DND-41 (cell line): ENCODE results near the gene AOPEP.

Experiments
- ATAC-seq: fragments of 200-7000 bp; cut with Tn5 transposase; 3 replicates; pipeline ENCODE4 v1.9.1; 2021; ENCODE audit warnings: low read depth; ENCODE audit not compliant: insufficient read depth
- DNase-seq: peaks from one replicate; pipeline ENCODE4 v3.0.0-alpha.2; 2020
- H2AFZ ChIP-seq: 2 replicates; pipeline ENCODE4 v1.6.0; 2012; ENCODE audit warnings: low read depth, low read length
- H3K27ac ChIP-seq: 2 replicates; pipeline ENCODE4 v1.5.1; 2012; ENCODE audit warnings: low read length, inconsistent platforms
- H3K27me3 ChIP-seq: fragments of 200-600 bp; sonication (generic); 2 replicates; pipeline ENCODE4 v1.6.0; 2012; ENCODE audit warnings: low read length, mild to moderate bottlenecking, inconsistent platforms; ENCODE audit not compliant: insufficient read depth, poor library complexity
- H3K36me3 ChIP-seq: 2 replicates; pipeline ENCODE4 v1.5.1; 2012; ENCODE audit warnings: low read length, inconsistent platforms; ENCODE audit not compliant: insufficient read depth
- H3K4me1 ChIP-seq: 2 replicates; pipeline ENCODE4 v1.5.1; 2012; ENCODE audit warnings: mild to moderate bottlenecking, low read length; ENCODE audit not compliant: insufficient read depth
- H3K4me2 ChIP-seq: 2 replicates; pipeline ENCODE4 v1.6.0; 2012; ENCODE audit warnings: mild to moderate bottlenecking, moderate library complexity, low read length, inconsistent platforms; ENCODE audit not compliant: insufficient read depth
- H3K4me3 ChIP-seq, 2 experiments: fragments of 200-600 bp in 1 of 2; shearing (Covaris generic) in 1 of 2; 2 replicates each; pipeline ENCODE4 v1.5.1; 2012 to 2016; ENCODE audit warnings: inconsistent platforms in 2 of 2, low read length in 2 of 2, mild to moderate bottlenecking in 2 of 2, low read depth in 1 of 2, moderate library complexity in 1 of 2
- H3K79me2 ChIP-seq: 2 replicates; pipeline ENCODE4 v1.6.0; 2012; ENCODE audit warnings: low read length, inconsistent platforms; ENCODE audit not compliant: insufficient read depth
- H3K9ac ChIP-seq: 2 replicates; pipeline ENCODE4 v1.6.0; 2012; ENCODE audit warnings: low read depth, mild to moderate bottlenecking, inconsistent platforms, low read length, moderate library complexity
- H3K9me3 ChIP-seq: 2 replicates; pipeline ENCODE4 v1.5.1; 2012; ENCODE audit warnings: low read length, moderate library complexity, mild to moderate bottlenecking, inconsistent platforms; ENCODE audit not compliant: insufficient read depth, severe bottlenecking
- H4K20me1 ChIP-seq: 2 replicates; pipeline ENCODE4 v1.6.0; 2012; ENCODE audit warnings: low read length; ENCODE audit not compliant: insufficient read depth
- EZH2 ChIP-seq: IDR thresholded peaks from 3 replicates; pipeline ENCODE4 v1.6.1; 2012; ENCODE audit warnings: borderline replicate concordance, low read depth, mild to moderate bottlenecking, moderate library complexity, low read length, inconsistent platforms; ENCODE audit not compliant: severe bottlenecking
- TF ChIP-seq, protein P1 (sequence below): IDR thresholded peaks from 2 replicates; pipeline ENCODE4 v1.5.1; 2012; ENCODE audit warnings: borderline replicate concordance, low read length, moderate library complexity, mild to moderate bottlenecking; ENCODE audit not compliant: poor library complexity, severe bottlenecking; ENCODE audit errors: extremely low read depth

The AOPEP gene

DNA sequence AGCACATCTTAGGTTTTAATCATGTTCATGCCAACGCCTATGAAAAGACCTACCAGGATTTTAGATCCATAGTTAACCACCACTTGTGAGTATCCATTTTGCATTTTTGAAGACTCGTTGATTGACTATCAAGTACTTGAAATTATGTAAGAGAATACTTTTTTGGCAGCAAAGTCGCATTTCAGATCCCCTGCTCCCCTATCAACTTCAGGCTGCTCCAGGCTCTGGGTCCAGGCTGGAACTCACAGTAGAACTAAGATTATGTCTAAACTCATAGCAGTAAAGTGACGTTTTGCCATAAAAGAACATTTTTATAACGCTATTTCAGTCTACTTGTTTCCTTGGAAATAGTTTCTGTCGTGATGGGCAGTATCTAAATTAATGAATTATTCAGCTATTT is 323.3 kb downstream of the AOPEP start:
- Histone ChIP-seq H3K4me3 (no peak overlapping the region), H3K36me3 (no peaks in the 10 kb centered on the region), H4K20me1 (no peaks in the 10 kb centered on the region), H3K27me3 (no peaks in the 10 kb centered on the region), H3K4me2 (no peak overlapping the region), H3K27ac (no peak overlapping the region), H3K79me2 (no peaks in the 10 kb centered on the region), H3K4me1 (no peaks in the 10 kb centered on the region), H2AFZ (no peak overlapping the region), H3K9ac (no peak overlapping the region), H3K9me3 (no peaks in the 10 kb centered on the region)
- TF ChIP-seq EZH2: no peak
- TF ChIP-seq, protein P1, sequence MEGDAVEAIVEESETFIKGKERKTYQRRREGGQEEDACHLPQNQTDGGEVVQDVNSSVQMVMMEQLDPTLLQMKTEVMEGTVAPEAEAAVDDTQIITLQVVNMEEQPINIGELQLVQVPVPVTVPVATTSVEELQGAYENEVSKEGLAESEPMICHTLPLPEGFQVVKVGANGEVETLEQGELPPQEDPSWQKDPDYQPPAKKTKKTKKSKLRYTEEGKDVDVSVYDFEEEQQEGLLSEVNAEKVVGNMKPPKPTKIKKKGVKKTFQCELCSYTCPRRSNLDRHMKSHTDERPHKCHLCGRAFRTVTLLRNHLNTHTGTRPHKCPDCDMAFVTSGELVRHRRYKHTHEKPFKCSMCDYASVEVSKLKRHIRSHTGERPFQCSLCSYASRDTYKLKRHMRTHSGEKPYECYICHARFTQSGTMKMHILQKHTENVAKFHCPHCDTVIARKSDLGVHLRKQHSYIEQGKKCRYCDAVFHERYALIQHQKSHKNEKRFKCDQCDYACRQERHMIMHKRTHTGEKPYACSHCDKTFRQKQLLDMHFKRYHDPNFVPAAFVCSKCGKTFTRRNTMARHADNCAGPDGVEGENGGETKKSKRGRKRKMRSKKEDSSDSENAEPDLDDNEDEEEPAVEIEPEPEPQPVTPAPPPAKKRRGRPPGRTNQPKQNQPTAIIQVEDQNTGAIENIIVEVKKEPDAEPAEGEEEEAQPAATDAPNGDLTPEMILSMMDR: no peak
- ATAC-seq (no peak), DNase-seq (no peak)

DNA sequence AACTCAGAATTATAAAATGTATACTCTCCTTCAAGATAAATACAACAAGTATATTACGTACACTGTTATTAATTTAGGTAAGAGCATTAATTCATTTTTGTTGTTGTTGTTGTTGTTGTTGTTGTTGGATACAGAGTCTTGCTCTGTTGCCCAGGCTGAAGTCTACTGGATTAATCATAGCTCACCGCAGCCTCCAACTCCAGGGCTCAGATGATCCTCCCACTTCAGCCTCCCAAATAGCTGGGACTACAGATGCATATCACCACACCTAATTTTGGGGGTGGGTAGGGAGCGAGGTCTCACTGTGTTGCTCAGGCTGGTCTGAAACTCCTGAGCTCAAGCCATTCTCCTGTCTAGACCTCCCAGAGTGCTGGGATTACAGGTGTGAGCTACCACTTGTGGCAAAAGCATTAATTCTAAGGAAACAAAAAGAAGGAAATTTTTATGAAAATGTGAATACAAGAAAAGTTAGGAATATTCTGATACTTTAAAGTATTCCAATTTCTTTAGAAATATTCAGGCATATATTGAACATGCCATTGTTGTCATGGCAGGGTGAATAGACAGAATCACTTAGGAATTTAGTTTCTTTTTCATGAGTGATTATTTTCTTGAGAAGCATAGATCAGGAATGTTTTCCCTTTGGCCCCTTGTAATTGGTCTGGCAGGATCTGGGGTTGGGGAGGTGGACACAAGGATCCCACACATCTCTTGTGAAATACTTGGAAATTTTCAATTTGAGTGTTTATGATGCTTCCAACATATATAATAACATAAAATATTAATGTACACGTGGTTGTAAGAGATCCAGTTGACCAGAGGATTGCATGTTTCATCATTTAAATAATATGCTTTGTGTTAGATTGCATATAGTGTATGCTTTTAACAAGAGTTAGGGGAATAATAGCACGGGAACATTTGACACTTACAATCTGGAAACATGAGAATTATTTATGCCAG is 327.4 kb downstream of the AOPEP start:
- Histone ChIP-seq H3K27me3 (no peaks in the 10 kb centered on the region), H3K4me2 (no peak overlapping the region), H4K20me1 (no peaks in the 10 kb centered on the region), H2AFZ (no peak overlapping the region), H3K4me1 (no peaks in the 10 kb centered on the region), H3K36me3 (no peaks in the 10 kb centered on the region), H3K9me3 (no peaks in the 10 kb centered on the region), H3K9ac (no peak overlapping the region), H3K79me2 (no peaks in the 10 kb centered on the region), H3K27ac (no peak overlapping the region), H3K4me3 (no peak overlapping the region)
- DNase-seq (no peak), ATAC-seq (no peak)
- TF ChIP-seq EZH2: no peak
- TF ChIP-seq, protein P1: no peak

DNA sequence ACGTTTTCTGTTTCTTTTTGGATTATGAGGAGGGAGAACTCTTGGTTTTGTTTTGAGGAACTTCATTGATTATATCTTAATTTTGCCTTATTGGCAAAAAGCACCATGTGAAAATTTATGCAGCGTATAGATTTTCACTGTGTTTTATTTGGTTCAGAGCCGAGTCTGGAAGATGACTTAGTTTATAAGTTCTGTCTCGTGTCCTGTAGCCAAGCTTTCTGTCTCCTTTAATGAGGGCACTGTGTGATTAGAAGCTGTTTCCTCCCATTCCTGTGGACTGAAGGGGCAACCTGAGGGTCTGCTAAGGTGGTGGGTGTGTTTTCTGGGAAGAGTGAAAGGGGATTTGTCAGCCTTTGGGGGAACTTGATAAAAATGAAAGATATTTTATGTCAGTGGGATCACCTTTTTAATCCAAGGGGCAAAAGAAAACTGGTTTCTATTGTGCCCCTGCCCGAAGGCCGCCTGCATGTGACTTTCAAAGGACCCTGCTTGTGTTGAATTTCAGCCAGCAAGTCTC is 328.9 kb downstream of the AOPEP start:
- no peak overlapping the region for H3K4me3 ChIP-seq

More for the DNA sequence above, 328.9 kb downstream of the AOPEP start:
- ATAC-seq (no peak), DNase-seq (no peak)
- Histone ChIP-seq H3K4me1 (no peaks in the 10 kb centered on the region), H3K4me2 (no peak overlapping the region), H2AFZ (no peak overlapping the region), H3K9ac (no peak overlapping the region), H3K9me3 (no peaks in the 10 kb centered on the region), H3K79me2 (no peaks in the 10 kb centered on the region), H4K20me1 (no peaks in the 10 kb centered on the region), H3K27me3 (no peaks in the 10 kb centered on the region), H3K27ac (no peak overlapping the region), H3K36me3 (no peaks in the 10 kb centered on the region)
- no peak for TF ChIP-seq EZH2
- TF ChIP-seq, protein P1: no peak
